SH-SY5Y (cell line): Measurements from ENCODE around the gene KAT6B.

ENCODE experiments used
- GATA2 ChIP-seq: IDR thresholded peaks from 2 replicates; pipeline ENCODE4 v1.6.1; 2011; ENCODE audit warnings: mild to moderate bottlenecking, low read depth, low read length
- GATA3 ChIP-seq: IDR thresholded peaks from 2 replicates; pipeline ENCODE4 v1.6.1; 2011; ENCODE audit warnings: low read depth, mild to moderate bottlenecking, low read length, moderate library complexity

GRCh38 chr10:74927701-74928100, 101.3 kb downstream of the KAT6B start:
- TF ChIP-seq GATA2 (no peak), GATA3 (no peak)
